ENCODE measurements around the gene PBX1.

DNA sequence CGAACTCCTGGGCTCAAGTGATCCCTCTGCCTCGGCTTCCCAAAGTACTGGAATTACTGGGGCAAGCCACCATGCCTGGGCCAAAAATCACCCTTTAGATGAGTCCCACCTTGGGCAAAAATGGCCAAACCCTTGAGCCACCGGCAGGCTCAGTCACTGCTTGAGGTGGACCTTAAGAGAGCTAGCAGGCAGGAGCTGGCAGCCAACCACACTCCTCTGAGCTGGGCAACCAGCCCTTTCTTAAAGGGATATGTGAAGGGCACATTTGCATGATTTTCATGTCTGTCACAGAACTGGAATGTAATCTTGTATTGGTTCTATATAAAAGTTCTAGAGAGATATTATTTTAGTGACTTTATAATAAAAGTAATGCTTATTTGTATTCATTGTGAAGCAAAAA is 316.5 kb downstream of the PBX1 start:
- TF ChIP-seq POLR2AphosphoS5 (IDR thresholded peaks at IDR 0.05) (no peak), POLR2A (IDR thresholded peaks at IDR 0.05; ENCODE audit: low read depth) (no peak)
- TF ChIP-seq, protein P1, sequence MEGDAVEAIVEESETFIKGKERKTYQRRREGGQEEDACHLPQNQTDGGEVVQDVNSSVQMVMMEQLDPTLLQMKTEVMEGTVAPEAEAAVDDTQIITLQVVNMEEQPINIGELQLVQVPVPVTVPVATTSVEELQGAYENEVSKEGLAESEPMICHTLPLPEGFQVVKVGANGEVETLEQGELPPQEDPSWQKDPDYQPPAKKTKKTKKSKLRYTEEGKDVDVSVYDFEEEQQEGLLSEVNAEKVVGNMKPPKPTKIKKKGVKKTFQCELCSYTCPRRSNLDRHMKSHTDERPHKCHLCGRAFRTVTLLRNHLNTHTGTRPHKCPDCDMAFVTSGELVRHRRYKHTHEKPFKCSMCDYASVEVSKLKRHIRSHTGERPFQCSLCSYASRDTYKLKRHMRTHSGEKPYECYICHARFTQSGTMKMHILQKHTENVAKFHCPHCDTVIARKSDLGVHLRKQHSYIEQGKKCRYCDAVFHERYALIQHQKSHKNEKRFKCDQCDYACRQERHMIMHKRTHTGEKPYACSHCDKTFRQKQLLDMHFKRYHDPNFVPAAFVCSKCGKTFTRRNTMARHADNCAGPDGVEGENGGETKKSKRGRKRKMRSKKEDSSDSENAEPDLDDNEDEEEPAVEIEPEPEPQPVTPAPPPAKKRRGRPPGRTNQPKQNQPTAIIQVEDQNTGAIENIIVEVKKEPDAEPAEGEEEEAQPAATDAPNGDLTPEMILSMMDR (IDR thresholded peaks at IDR 0.05) = no peak
